Measurements from ENCODE around the gene EFEMP1. TPM values are rescaled to one million over a fixed set of nuclear protein-coding genes. Genes with fewer than 3 reads are reported as not detected.

Gene EFEMP1
- total and polyA plus RNA-seq, 11 donors: 11.3 to 201 (median 34.4) TPM

DNA sequence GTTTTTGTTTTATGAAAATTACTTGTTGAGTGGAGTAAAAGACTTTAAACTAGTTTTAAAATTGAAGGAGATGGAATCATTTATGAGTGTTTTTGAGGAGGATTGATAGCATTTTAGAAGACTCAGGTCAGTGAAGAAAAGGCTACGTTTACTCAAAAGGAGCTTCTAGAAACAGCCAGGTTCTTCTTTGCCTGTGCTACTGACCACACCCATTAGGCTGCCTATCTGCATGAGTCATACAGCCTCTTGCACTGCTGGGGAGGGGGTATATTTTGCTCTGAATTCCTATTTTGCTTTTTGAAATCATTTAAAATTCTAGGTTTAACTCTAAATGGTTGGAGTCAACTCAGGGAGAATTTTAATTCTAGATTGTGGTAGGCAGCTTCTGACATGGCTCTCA is 22.3 kb downstream of the EFEMP1 start:
- H3K27ac ChIP-seq: no peak overlapping the region
- 25 to 55% (median 34%) methylated on average over 1 of the region's 1 CpG for WGBS, 4 donors
- intact Hi-C loops (cut with DNase I): no loop called here
- no peak for ATAC-seq
- TF ChIP-seq, protein P1, sequence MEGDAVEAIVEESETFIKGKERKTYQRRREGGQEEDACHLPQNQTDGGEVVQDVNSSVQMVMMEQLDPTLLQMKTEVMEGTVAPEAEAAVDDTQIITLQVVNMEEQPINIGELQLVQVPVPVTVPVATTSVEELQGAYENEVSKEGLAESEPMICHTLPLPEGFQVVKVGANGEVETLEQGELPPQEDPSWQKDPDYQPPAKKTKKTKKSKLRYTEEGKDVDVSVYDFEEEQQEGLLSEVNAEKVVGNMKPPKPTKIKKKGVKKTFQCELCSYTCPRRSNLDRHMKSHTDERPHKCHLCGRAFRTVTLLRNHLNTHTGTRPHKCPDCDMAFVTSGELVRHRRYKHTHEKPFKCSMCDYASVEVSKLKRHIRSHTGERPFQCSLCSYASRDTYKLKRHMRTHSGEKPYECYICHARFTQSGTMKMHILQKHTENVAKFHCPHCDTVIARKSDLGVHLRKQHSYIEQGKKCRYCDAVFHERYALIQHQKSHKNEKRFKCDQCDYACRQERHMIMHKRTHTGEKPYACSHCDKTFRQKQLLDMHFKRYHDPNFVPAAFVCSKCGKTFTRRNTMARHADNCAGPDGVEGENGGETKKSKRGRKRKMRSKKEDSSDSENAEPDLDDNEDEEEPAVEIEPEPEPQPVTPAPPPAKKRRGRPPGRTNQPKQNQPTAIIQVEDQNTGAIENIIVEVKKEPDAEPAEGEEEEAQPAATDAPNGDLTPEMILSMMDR (IDR thresholded peaks at IDR 0.05): no peak
- TF ChIP-seq POLR2A (IDR thresholded peaks at IDR 0.05): no peak
- H3K4me3 ChIP-seq: no peak overlapping the region
- H3K9me3 ChIP-seq: peaks cover 0 to 19% (median 3%) of the 10 kb centered on the region in 12 donors
- DNase-seq: no peak
- H3K27me3 ChIP-seq: no peaks in the 10 kb centered on the region
- H3K4me1 ChIP-seq: peaks cover 0 to 7% (median 0%) of the 10 kb centered on the region in 12 donors
- no peaks in the 10 kb centered on the region for H3K36me3 ChIP-seq

DNA sequence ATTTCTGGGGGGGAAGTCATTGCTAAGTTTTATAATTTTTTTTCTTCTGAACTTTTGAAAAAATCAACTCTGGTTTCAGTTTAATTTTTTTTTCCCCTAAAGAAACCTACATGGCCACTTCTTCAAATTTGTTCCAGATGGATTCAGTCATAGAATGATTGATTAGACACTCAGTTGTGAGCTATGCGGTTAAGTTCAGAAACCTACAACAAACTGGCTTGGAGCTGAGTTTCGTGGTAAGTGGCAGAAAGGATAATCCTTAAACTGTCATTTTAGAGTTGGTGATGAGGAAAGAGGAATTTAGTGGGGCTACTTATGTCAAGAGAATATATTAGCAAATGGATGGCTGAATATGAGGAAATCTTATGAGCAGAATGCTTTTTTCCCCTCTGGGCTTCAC is 23.7 kb downstream of the EFEMP1 start:
- TF ChIP-seq, protein P1 (IDR thresholded peaks at IDR 0.05): no peak
- TF ChIP-seq POLR2A (IDR thresholded peaks at IDR 0.05): no peak
- Histone ChIP-seq H3K9me3 (peaks cover 0 to 16% (median 3%) of the 10 kb centered on the region in 12 donors), H3K27me3 (no peaks in the 10 kb centered on the region), H3K4me3 (no peak overlapping the region), H3K27ac (no peak overlapping the region), H3K36me3 (no peaks in the 10 kb centered on the region), H3K4me1 (peaks cover 0 to 7% (median 0%) of the 10 kb centered on the region in 12 donors)
- no peak for DNase-seq
- ATAC-seq: no peak
- intact Hi-C loops (cut with DNase I): no loop called here
- WGBS, 4 donors: 81 to 87% (median 84%) methylated on average over 2 of the region's 2 CpGs

DNA sequence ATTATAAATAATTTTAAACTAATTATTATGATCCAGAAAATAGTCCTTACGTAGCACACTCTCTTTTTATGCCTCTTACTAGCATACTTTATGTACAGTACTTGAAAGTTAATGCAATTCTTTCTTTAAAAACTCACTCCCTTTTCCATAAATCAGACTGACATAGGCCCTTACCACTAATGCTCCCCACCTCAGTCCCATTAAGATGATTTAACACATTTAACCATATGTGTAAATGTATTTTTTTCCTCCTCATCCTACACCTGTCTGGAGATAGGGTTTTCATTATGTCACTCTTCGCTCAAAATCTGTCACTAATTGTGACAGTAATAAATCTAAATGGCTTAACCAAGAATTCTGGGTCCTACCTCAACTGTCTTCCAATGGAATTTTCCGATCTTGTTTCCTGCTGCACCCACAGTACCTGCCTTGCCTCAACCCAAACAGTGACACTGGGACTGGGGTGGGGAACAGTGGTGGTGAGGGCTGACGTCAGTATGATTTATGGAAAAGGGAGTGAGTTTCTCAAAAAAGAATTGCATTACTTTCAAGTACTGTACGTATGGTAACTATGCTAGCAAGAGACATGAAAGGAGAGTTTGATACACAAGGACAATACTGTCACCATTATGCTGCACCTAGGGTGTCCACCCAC is 25.1 kb downstream of the EFEMP1 start:
- DNase-seq (no peak), ATAC-seq (no peak)
- H3K27ac ChIP-seq: no peak overlapping the region
- intact Hi-C loops (cut with DNase I): no loop called here
- no peak overlapping the region for H3K4me3 ChIP-seq
- TF ChIP-seq, protein P1 (IDR thresholded peaks at IDR 0.05): no peak
- TF ChIP-seq POLR2A (IDR thresholded peaks at IDR 0.05): no peak
- no peaks in the 10 kb centered on the region for H3K27me3 ChIP-seq
- H3K4me1 ChIP-seq: peaks cover 0 to 7% (median 0%) of the 10 kb centered on the region in 12 donors
- no peaks in the 10 kb centered on the region for H3K36me3 ChIP-seq
- 85 to 90% (median 86%) methylated on average over 5 of the region's 5 CpGs for WGBS, 4 donors
- peaks cover 0 to 6% (median 0%) of the 10 kb centered on the region in 12 donors for H3K9me3 ChIP-seq

DNA sequence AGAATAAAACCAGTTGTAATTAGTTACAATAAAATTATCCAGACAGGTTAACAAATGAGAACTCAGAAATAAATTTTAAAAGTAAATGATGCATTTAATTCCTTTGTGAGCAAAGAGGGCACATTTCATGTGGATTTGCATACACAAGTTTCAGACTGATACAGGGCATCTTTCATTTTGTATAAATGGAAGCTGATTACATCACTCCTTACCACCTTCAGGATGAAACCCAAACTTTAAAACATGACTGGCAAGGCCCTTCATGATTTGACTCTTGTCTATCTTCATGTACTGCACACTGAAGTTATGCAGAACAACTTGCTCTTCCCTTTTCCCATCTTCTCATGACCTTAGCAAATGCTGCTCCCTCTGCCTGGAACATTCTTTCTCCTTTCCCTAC is 26.9 kb downstream of the EFEMP1 start:
- H3K27me3 ChIP-seq: no peaks in the 10 kb centered on the region
- peaks cover 0 to 6% (median 0%) of the 10 kb centered on the region in 12 donors for H3K4me1 ChIP-seq
- H3K4me3 ChIP-seq: no peak overlapping the region
- H3K27ac ChIP-seq: no peak overlapping the region
- DNase-seq: no peak
- no peaks in the 10 kb centered on the region for H3K9me3 ChIP-seq
- intact Hi-C loops (cut with DNase I): no loop called here
- H3K36me3 ChIP-seq: no peaks in the 10 kb centered on the region
- ATAC-seq: no peak
- TF ChIP-seq POLR2A (IDR thresholded peaks at IDR 0.05): no peak
- TF ChIP-seq, protein P1 (IDR thresholded peaks at IDR 0.05): no peak

Measured in heart left ventricle (tissue), 16 donors.